ENCODE measurements around the gene TTLL10.

DNA sequence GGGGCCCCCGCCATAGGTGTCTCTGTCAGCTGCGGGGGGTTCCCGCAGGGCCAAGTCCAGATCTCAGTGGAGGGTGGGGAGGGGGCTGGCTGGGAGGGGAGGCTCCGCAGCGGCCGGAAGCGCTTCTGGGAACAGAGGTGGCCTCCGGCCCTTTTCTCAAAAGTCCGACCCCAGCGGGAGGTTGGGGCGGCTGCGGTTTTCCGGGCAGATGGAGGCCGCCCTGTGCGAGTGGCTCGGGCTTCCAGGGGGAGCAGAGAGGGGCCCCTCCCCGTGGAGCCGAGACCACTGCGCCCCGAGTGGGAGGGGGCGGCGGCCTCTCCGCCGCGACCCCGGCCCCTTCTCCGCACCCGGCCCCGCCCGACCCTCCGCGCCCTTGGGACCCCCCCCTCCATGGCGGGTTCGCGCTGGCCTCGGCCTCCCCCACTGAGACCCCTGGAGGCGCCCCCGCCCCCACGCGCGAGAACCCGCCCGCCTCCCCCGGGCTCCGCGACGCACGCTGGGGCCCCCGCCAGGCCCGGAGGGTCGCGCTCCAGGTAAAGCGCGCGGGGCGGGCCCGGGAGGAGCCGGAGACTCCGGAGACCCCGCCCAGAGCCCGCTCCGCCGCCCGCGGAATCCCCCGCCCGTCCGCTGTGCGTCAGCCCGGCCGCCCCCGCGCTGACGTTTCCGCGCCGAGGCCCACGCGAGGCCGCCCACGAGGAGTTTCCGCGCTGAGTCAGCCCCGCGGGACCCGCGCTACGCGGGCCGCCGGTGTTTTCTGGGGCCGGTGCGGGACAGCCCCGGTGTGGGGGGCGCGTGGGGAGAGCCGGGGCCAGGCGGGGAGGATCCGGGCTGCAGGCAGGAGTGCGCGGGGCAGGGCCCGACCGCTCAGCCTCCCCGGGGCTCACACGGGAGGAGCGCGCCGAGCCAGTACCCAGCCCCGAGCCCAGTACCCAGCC is 27.5 kb downstream of the TTLL10 start:
- no peak for TF ChIP-seq POLR2A (IDR thresholded peaks at IDR 0.05)
- TF ChIP-seq, protein P1, sequence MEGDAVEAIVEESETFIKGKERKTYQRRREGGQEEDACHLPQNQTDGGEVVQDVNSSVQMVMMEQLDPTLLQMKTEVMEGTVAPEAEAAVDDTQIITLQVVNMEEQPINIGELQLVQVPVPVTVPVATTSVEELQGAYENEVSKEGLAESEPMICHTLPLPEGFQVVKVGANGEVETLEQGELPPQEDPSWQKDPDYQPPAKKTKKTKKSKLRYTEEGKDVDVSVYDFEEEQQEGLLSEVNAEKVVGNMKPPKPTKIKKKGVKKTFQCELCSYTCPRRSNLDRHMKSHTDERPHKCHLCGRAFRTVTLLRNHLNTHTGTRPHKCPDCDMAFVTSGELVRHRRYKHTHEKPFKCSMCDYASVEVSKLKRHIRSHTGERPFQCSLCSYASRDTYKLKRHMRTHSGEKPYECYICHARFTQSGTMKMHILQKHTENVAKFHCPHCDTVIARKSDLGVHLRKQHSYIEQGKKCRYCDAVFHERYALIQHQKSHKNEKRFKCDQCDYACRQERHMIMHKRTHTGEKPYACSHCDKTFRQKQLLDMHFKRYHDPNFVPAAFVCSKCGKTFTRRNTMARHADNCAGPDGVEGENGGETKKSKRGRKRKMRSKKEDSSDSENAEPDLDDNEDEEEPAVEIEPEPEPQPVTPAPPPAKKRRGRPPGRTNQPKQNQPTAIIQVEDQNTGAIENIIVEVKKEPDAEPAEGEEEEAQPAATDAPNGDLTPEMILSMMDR (IDR thresholded peaks at IDR 0.05): no peak
